Activated naive CD8-positive, alpha-beta T cell treated with anti-CD3 and anti-CD28 coated beads, Interleukin-2, amount 10 ng/mL, durations not matched to agents 7 days and 5 days (primary cell): ENCODE measurements around the gene PIK3IP1. TPM values are rescaled to one million over a fixed set of nuclear protein-coding genes. Genes with fewer than 3 reads are reported as not detected.
A peak's percentile ranks its signal among the peaks of the same experiment; 100 is the strongest.

Source experiments
- ATAC-seq: fragments of 150-1000 bp; cut with Tn5 transposase; one replicate; pipeline ENCODE4 v1.10.0; 2021; ENCODE audit warnings: low read depth, moderate library complexity
- POLR2A ChIA-PET: fragments of 350-600 bp; sonication (Branson Sonifier 250); formaldehyde crosslinking; loops from one replicate; lab custom pipeline; 2021; ENCODE audit warnings: antibody characterized with exemption; lab: Charles Lee
- DNase-seq: peaks from one replicate; pipeline ENCODE4 v3.0.0; 2021
- H3K27ac Mint-ChIP-seq: one replicate; pipeline ENCODE4 v1.8.0; 2022; ENCODE audit warnings: mild to moderate bottlenecking, mixed read lengths
- H3K27me3 Mint-ChIP-seq: one replicate; pipeline ENCODE4 v1.8.0; 2022; ENCODE audit warnings: mild to moderate bottlenecking, moderate library complexity, mixed read lengths
- H3K36me3 Mint-ChIP-seq: one replicate; pipeline ENCODE4 v1.8.0; 2021; ENCODE audit warnings: mild to moderate bottlenecking, mixed read lengths
- H3K4me1 Mint-ChIP-seq: one replicate; pipeline ENCODE4 v1.8.0; 2021; ENCODE audit warnings: mixed read lengths
- H3K4me3 Mint-ChIP-seq: one replicate; pipeline ENCODE4 v1.8.0; 2022; ENCODE audit warnings: mild to moderate bottlenecking, moderate library complexity, mixed read lengths
- H3K9me3 Mint-ChIP-seq: one replicate; pipeline ENCODE4 v1.8.0; 2021; ENCODE audit warnings: mixed read lengths
- total RNA-seq, 2 experiments: library from RNA; stranded (reverse); gene quantifications; one replicate each; pipeline ENCODE4 v1.2.3, GENCODE V29; 2021

The PIK3IP1 gene
- total RNA-seq, 2 experiments from 2014 or later: 110 to 125 TPM

GRCh38 chr22:31295831-31296657 lies 3.8 kb upstream of the PIK3IP1 start:
- H3K4me1 Mint-ChIP-seq: peaks cover 33% of the 10 kb centered on the region
- no peak overlapping the region for H3K27ac Mint-ChIP-seq
- DNase-seq: no peak
- H3K9me3 Mint-ChIP-seq: no peaks in the 10 kb centered on the region
- H3K36me3 Mint-ChIP-seq: peaks cover 4% of the 10 kb centered on the region
- peak overlapping the region; percentile 52 for H3K4me3 Mint-ChIP-seq
- POLR2A ChIA-PET: no interaction called here
- no peaks in the 10 kb centered on the region for H3K27me3 Mint-ChIP-seq
- no peak for ATAC-seq

DNA sequence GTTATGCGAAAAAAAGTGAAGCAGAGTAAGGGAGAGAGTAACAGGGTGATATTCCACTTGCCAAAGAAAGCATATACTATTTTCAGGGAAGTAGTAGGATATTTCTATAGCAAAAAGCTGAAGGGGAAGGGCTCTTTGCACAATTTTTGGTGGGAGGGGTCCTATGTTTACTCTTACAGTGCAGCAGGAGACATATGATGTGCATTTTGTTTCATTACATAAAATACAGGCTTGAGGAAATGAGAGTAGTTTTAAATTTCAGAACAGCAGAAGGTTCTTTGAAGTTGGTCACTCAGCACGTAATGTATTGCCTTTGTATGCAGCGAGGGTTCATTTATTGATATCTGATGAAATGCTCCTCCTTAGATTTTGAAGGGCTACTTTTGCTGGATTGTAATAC lies 3.1 kb upstream of the PIK3IP1 start:
- Mint-ChIP-seq H3K9me3 (no peaks in the 10 kb centered on the region), H3K27ac (peak overlapping the region; percentile 19), H3K27me3 (no peaks in the 10 kb centered on the region), H3K4me1 (peaks cover 35% of the 10 kb centered on the region), H3K36me3 (peaks cover 4% of the 10 kb centered on the region), H3K4me3 (peak overlapping the region; percentile 52)
- POLR2A ChIA-PET: no interaction called here
- no peak for ATAC-seq
- DNase-seq: no peak

DNA sequence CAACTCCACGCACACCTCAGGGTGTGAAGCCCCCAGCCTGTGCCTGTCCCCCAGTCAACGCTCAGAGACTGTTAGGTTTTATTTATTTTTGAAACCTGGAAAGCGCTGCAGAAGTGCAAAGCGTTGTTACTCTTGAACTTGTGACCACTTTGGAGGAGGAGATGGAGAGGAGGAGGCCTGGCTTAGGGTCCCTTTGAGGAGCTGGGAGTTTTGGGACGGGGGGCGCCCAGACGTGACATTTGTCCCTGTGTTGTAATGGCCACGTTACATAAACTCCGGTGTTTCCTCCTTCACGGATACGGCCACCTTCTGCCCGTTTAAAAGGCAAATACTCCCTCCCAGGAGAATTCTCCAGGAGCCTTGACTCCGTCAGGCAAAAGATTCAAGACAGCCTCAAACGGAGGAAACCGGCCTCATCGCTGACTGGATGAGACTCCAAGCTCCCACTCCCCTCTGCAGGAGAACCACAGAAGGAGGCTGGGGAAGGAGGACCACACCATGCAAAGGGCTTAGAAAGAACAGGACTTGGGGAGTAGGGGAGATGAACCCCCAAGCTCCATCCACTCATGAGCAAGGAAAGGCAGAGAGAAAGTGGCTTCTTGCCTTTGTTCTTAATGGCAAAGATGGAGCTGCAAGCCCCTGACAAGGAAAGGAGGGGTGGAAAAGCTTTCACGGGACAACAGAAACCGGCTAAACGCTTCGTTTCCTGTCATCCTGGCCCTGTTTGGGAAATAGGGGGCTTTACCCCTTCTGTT lies 630 bp downstream of the PIK3IP1 start:
- Mint-ChIP-seq H3K4me3 (peak overlapping the region; percentile 93), H3K27me3 (no peaks in the 10 kb centered on the region), H3K27ac (peak overlapping the region; percentile 93), H3K4me1 (peaks cover 58% of the 10 kb centered on the region), H3K9me3 (no peaks in the 10 kb centered on the region), H3K36me3 (peaks cover 7% of the 10 kb centered on the region)
- DNase-seq (peak; percentile 52), ATAC-seq (no peak)
- POLR2A ChIA-PET: interaction anchor here (0.7 to 6.4 kb wide), 12 partner anchors 12 to 323 kb away, joined by 3 to 127 read pairs (median 8); partner anchors contain the start of genes LIMK2, MORC2, PATZ1 and RNF185

GRCh38 chr22:31290494-31291471 lies 1.5 kb downstream of the PIK3IP1 start:
- Mint-ChIP-seq H3K27ac (peak overlapping the region; percentile 98), H3K4me1 (peaks cover 58% of the 10 kb centered on the region), H3K9me3 (no peaks in the 10 kb centered on the region), H3K27me3 (no peaks in the 10 kb centered on the region), H3K4me3 (peak overlapping the region; percentile 93), H3K36me3 (peaks cover 7% of the 10 kb centered on the region)
- DNase-seq (peak; percentile 95), ATAC-seq (peak; percentile 85)
- POLR2A ChIA-PET: interaction anchor here (0.6 to 6.4 kb wide), 21 partner anchors 9 to 138 kb away, joined by 3 to 127 read pairs (median 5); partner anchors contain the start of genes LIMK2, PATZ1 and RNF185

DNA sequence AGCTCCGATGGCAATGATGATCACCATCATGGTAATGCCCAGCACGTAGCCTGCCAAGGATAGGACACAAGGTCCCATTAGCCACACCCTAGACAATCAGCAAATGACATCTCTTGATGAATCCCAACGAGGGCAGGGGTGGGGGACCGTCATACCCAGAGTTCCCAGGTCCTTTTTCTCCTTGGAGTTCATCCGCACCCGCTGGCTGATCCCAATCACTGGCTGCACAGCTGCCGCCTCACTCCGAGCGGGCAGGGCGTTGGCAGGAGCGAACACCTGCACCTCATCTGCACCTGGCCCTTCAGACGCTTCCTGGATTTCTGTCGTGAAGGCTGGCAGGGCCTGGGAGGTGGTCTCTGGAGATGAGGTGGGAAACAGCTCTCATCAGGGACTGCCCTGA lies 2.9 kb downstream of the PIK3IP1 start:
- Mint-ChIP-seq H3K4me1 (peaks cover 65% of the 10 kb centered on the region), H3K4me3 (peak overlapping the region; percentile 93), H3K27ac (peak overlapping the region; percentile 98), H3K9me3 (no peaks in the 10 kb centered on the region), H3K27me3 (no peaks in the 10 kb centered on the region), H3K36me3 (peaks cover 11% of the 10 kb centered on the region)
- ATAC-seq (no peak), DNase-seq (no peak)
- POLR2A ChIA-PET: interaction anchor here (1.1 to 6.4 kb wide), 7 partner anchors 9 to 321 kb away, joined by 3 to 127 read pairs (median 18); partner anchors contain the start of genes LIMK2, MORC2, PATZ1 and TUG1

GRCh38 chr22:31288496-31289240 lies 3.6 kb downstream of the PIK3IP1 start:
- Mint-ChIP-seq H3K4me3 (peak overlapping the region; percentile 93), H3K27ac (peak overlapping the region; percentile 98), H3K9me3 (no peaks in the 10 kb centered on the region), H3K36me3 (peaks cover 9% of the 10 kb centered on the region), H3K4me1 (peaks cover 64% of the 10 kb centered on the region), H3K27me3 (no peaks in the 10 kb centered on the region)
- DNase-seq: no peak
- POLR2A ChIA-PET: interaction anchor here (1.0 to 6.4 kb wide), 6 partner anchors 9 to 349 kb away, joined by 3 to 127 read pairs (median 20); partner anchors contain the start of genes LIMK2, MORC2, PATZ1 and TUG1
- ATAC-seq: no peak

DNA sequence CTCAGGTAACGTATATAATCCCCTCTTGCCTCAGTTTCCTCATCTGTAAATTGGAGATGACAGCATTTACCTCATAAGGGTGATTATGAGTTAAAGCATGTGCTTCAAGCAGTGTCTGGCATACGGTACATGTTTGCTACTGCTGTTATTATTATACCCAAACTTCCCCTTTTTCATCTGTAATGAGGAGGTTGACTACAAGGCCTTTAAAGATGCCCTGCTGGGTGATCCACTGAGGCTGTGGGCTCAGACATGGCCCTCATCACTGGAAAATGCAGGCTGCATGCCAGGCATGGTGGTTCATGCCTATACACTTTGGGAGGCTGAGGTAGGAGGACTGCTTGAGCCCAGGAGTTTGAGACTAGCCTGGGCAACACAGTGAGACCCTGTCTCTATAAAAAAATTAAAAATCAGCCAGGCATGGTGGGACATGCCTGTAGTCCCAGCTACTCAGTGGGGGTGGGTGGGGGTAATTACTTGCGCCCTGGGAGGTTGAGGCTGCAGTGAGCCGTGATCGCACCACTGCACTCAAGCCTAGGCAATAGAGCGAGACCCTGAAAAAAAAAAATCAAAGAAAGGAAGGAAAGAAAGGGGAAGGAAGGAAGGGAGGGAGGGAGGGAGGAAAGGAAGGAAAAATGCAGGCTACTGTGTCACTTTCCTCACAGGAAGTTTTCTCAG lies 4.3 kb downstream of the PIK3IP1 start:
- peaks cover 63% of the 10 kb centered on the region for H3K4me1 Mint-ChIP-seq

GRCh38 chr22:31286360-31287255 lies 5.7 kb downstream of the PIK3IP1 start:
- Mint-ChIP-seq H3K27me3 (no peaks in the 10 kb centered on the region), H3K4me3 (peak overlapping the region; percentile 38), H3K9me3 (no peaks in the 10 kb centered on the region), H3K27ac (peak overlapping the region; percentile 86), H3K4me1 (peaks cover 55% of the 10 kb centered on the region), H3K36me3 (peaks cover 15% of the 10 kb centered on the region)
- ATAC-seq (peak; percentile 59), DNase-seq (no peak)
- POLR2A ChIA-PET: interaction anchor here (0.5 to 1.5 kb wide), 5 partner anchors 9 to 344 kb away, joined by 3 to 5 read pairs (median 3); no protein-coding TSS in a partner anchor

More for the DNA sequence above, 4.3 kb downstream of the PIK3IP1 start:
- no peaks in the 10 kb centered on the region for H3K9me3 Mint-ChIP-seq
- POLR2A ChIA-PET: interaction anchor here (1.0 to 6.4 kb wide), 2 partner anchors 8 to 348 kb away, joined by 3 to 127 read pairs; no protein-coding TSS in a partner anchor
- DNase-seq (no peak), ATAC-seq (no peak)
- no peaks in the 10 kb centered on the region for H3K27me3 Mint-ChIP-seq
- H3K36me3 Mint-ChIP-seq: peaks cover 15% of the 10 kb centered on the region
- H3K27ac Mint-ChIP-seq: peak overlapping the region; percentile 86
- H3K4me3 Mint-ChIP-seq: peak overlapping the region; percentile 77

DNA sequence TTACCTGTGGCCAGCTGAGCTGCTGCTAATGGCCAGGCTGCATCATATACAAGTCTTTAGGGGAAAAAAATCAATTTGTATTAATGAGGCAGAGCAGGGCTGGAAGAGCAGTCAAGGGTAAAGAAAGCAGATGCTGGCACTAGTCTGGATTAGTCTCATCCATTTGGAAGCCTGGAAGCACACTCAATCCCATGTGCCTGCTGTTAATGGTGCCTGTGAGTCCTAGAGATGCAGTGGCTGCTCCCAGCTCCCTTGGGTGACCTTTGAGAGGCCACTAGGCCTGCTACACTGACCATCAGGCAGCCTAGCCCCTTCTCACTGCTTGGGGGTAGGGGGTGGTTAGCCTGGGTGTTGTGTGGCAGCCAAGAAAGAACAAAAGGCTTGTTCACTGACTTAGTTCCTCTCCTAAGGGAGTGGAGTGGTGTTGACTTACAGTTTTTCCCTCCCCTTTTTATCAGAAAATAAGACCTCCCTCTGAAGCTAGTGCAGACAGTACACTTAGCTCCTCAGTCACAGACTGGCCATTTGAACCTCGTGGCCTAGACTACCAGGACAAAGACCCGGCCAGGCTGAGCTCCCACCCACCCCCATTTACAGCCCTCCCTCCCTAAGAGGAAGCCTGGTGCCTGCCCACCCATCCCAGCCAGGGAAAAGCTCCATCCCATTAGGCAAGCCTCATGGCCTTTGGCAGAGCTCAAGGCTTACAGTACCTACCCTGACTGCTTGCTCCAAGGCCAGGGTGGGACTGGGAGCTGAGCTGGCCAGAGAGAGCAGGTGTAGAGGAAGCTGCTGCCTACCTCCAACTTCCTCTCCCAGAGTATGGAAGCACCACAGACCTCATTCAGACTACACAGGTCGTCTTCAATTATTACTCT lies 7.8 kb downstream of the PIK3IP1 start:
- Mint-ChIP-seq H3K4me1 (peaks cover 56% of the 10 kb centered on the region), H3K27me3 (no peaks in the 10 kb centered on the region), H3K4me3 (peak overlapping the region; percentile 52), H3K36me3 (peaks cover 28% of the 10 kb centered on the region), H3K9me3 (no peaks in the 10 kb centered on the region), H3K27ac (peak overlapping the region; percentile 86)
- POLR2A ChIA-PET: interaction anchor here (1.1 to 1.6 kb wide), 4 partner anchors 14 to 62 kb away, joined by 3 to 8 read pairs (median 4); no protein-coding TSS in a partner anchor
- ATAC-seq (no peak), DNase-seq (no peak)
